Heart right ventricle (tissue), 16 donors: ENCODE results near the gene KIAA1671. TPM values are rescaled to one million over a fixed set of nuclear protein-coding genes. Genes with fewer than 3 reads are reported as not detected.
"Not testable (repeated sequence)": the region's sequence is repeated elsewhere in the genome, so short reads cannot be mapped to it uniquely, and the experiment has no call there.

Source experiments
- ATAC-seq, 8 donors: fragments of 200-7000 bp; cut with Tn5 transposase; one replicate each; pipeline ENCODE4 v1.9.1; 2020; ENCODE audit warnings: mild to moderate bottlenecking in 8 of 8, moderate library complexity in 8 of 8, moderate number of reproducible peaks in 1 of 8
- DNase-seq, 2 donors: peaks; one replicate each; pipeline ENCODE4 v3.0.0-alpha.2; 2020
- H3K27ac ChIP-seq, 10 donors: fragments of 200-600 bp; sonication (generic) in 2 of 10; one replicate each; pipeline versions ENCODE4 v1.5.0 to v1.8.0; 2020 to 2022; ENCODE audit warnings: mild to moderate bottlenecking in 3 of 10
- H3K27me3 ChIP-seq, 7 donors: fragments of 200-600 bp; one replicate each; pipeline ENCODE4 v1.8.0; 2021 to 2022; ENCODE audit warnings: mild to moderate bottlenecking in 2 of 7
- H3K36me3 ChIP-seq, 9 donors: fragments of 200-600 bp; sonication (generic) in 1 of 9; one replicate each; pipeline versions ENCODE4 v1.5.0 to v1.8.0; 2020 to 2022; ENCODE audit warnings: mild to moderate bottlenecking in 2 of 9
- H3K4me1 ChIP-seq, 9 donors: fragments of 200-600 bp; sonication (generic) in 1 of 9; one replicate each; pipeline versions ENCODE4 v1.5.0 to v1.8.0; 2020 to 2022; ENCODE audit warnings: mild to moderate bottlenecking in 4 of 9
- H3K4me3 ChIP-seq, 10 donors: fragments of 200-600 bp; sonication (generic) in 2 of 10; one replicate each; pipeline versions ENCODE4 v1.5.0 to v1.8.0; 2020 to 2022; ENCODE audit warnings: mild to moderate bottlenecking in 7 of 10, moderate library complexity in 2 of 10
- H3K9me3 ChIP-seq, 11 donors: fragments of 200-600 bp in 10 of 11; sonication (generic) in 2 of 11; one replicate each; pipeline versions ENCODE4 v1.5.0 to v1.8.0; 2013 to 2022; ENCODE audit warnings: mild to moderate bottlenecking in 2 of 11, control low read depth in 1 of 11, moderate library complexity in 1 of 11
- CTCF ChIP-seq, 9 donors: fragments of 200-600 bp; sonication (generic) in 2 of 9; IDR thresholded peaks; one replicate each; pipeline versions ENCODE4 v1.5.0 to v1.8.0; 2021 to 2022; ENCODE audit warnings: antibody characterized with exemption in 9 of 9, mild to moderate bottlenecking in 5 of 9, moderate library complexity in 1 of 9
- WGBS, 2 donors: extraction: QIAGEN DNeasy Blood & Tissue Kit; methylation state at CpG; one replicate each; pipeline ENCODE4 v1.1.7; 2013; ENCODE audit warnings: inconsistent platforms in 1 of 2; 5-methylcytosine and 5-hydroxymethylcytosine counted together
- intact Hi-C, 10 donors: fragments of 100-400 bp; cut with DNase I; formaldehyde crosslinking; loops; one replicate each; pipeline versions ENCODE4 v1.11.1 to v1.14.2; 2022
- long read RNA-seq, 3 donors: library from polyadenylated mRNA; unstranded; transcript quantifications; one replicate each; pipeline ENCODE4 v2.0.0, GENCODE V29; 2020 to 2021
- polyA plus RNA-seq, 2 donors: library from polyadenylated mRNA; stranded (reverse); fragments of 200-250 nt; gene quantifications; one replicate each; pipeline ENCODE4 v1.2.3, GENCODE V29; 2013
- total RNA-seq, 10 donors: library from RNA; stranded (reverse); fragmentation: NEBNext Ultra II Directional in 3 of 10; extraction: Animal tissue kit (Norgen Biotek cat#: 25700) in 3 of 10; gene quantifications; one replicate each; pipeline versions ENCODE4 v1.2.1 to v1.2.4, GENCODE V29; 2021 to 2023
- donor health status: Arrhythmogenic right ventricular cardiomyopathy.
- donor health status: ischemic (EF 13 %, LVEDD 7.1; RV severe dilation, severe dysfunction).
- donor health status: healthy with polysubstance abuse.
- donor health status: DM: no; HTN: yes; CAD: no.
- donor health status: DM: no; HTN: no; CAD: no.
- donor health status: ischemic (EF 25% LVEDD 6.9; RV normal size, moderate dysfunction).
- donor health status: ischemic (EF 25% LVEDD 5.7; RV mildly dilated, moderate dysfunction).
- donor health status: healthy.
- donor health status: DM: yes; HTN: yes; CAD: no.
- donor health status: Ischemic cardiomyopathy.
- donor health status: ischemic (EF 35%, LVEDD 5.7; RV mildly dilated, moderate dysfunction).
- donor health status: nonischemic (EF 11% LVEDD 7.7; RV severe dilation, severe dysfunction).
- donor health status: DM: yes; HTN: yes; CAD: no.
- donor health status: PGD.
- donor health status: ischemic (EF 29% LVEDD 5.4; RV normal size, mild dysfunction).
- donor health status: nonischemic (EF 23%, LVEDD 6.1; RV moderate dilation, normal function).

KIAA1671 gene
- total RNA-seq, result 10 to 100 TPM in 9 of 10 donors, 1 to 10 TPM in 1; 8.9 to 26.2 (median 14.0) TPM
- 1 to 10 TPM; 2.9 to 5.7 TPM for polyA plus RNA-seq
- long read RNA-seq, donor 1, partial matches to known transcripts, result 1 of 5 reads
- long read RNA-seq, donor 1, other reads (novel, unspliced or antisense), result 4 of 5 reads
- long read RNA-seq, donor 2, partial matches to known transcripts, result 2 of 10 reads
- long read RNA-seq, donor 2, other reads (novel, unspliced or antisense), result 8 of 10 reads
- long read RNA-seq, donor 3, partial matches to known transcripts, result 1 of 4 reads
- long read RNA-seq, donor 3, other reads (novel, unspliced or antisense), result 3 of 4 reads

GRCh38 chr22:24951942-24952836 is at the start of gene KIAA1671:
TSS of gene KIAA1671 (plus strand) at chr22:24952716. CDS start at chr22:25028000, 75,284 bp downstream.
- no peaks in the 10 kb centered on the region for H3K36me3 ChIP-seq
- intact Hi-C loops, result loop anchor here (1.0 to 5.0 kb wide), 7 partner anchors 35 to 99 kb away; no protein-coding TSS in a partner anchor
- peak within 1 kb of the TSS; percentile 34 to 94 (median 83) for H3K27ac ChIP-seq

GRCh38 chr22:24905909-24906308 is 46.6 kb upstream of the KIAA1671 start:
- Histone ChIP-seq H3K9me3 (peaks cover 0 to 29% (median 5%) of the 10 kb centered on the region in 11 donors), H3K27ac (no peak overlapping the region), H3K4me3 (no peak overlapping the region), H3K4me1 (no peaks in the 10 kb centered on the region), H3K36me3 (peaks cover 0 to 38% (median 14%) of the 10 kb centered on the region in 9 donors), H3K27me3 (no peaks in the 10 kb centered on the region)
- no peak for ATAC-seq
- intact Hi-C loops, result no loop called here
- no peak for DNase-seq
- no peak for TF ChIP-seq CTCF (IDR thresholded peaks at IDR 0.05)
- WGBS, 2 donors, result 93 to 96% methylated on average over 1 of the region's 1 CpG

More at GRCh38 chr22:24951942-24952836, at the start of gene KIAA1671:
- H3K27me3 ChIP-seq, result peaks cover 0 to 26% (median 0%) of the 10 kb centered on the region in 7 donors
- no peaks in the 10 kb centered on the region for H3K9me3 ChIP-seq
- WGBS, 2 donors, result 1 to 2% methylated on average over 59 to 71 of the region's 71 CpGs
- DNase-seq, result peak; percentile 84 to 91
- peaks cover 5 to 49% (median 19%) of the 10 kb centered on the region in 9 donors for H3K4me1 ChIP-seq
- peak in 8 of 9 donors; percentile 95 to 100 (median 99) for TF ChIP-seq CTCF (IDR thresholded peaks at IDR 0.05)
- H3K4me3 ChIP-seq, result peak within 1 kb of the TSS; percentile 56 to 98 (median 78)
- ATAC-seq, result peak; percentile 95 to 97 (median 96)

DNA sequence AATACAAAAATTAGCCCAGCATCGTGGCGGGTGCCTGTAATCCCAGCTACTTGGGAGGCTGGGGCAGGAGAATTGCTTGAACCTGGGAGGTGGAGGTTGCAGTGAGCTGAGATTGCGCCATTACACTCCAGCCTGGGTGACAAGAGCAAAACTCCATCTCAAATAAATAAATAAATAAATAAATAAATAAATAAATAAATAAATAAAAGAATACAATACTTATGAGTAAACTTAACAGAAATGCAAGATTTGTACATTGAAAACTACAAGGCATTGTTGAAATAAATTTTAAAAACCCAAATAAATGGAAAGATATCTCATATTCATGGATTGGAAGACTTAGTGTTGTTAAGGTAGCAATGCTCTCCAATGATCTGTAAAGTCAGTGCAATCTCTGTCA is 45.4 kb upstream of the KIAA1671 start:
- intact Hi-C loops, ATAC-seq, H3K27me3 ChIP-seq, H3K27ac ChIP-seq, H3K4me1 ChIP-seq, H3K4me3 ChIP-seq, DNase-seq: not testable (repeated sequence)
- Histone ChIP-seq H3K9me3 (peaks cover 0 to 29% (median 5%) of the 10 kb centered on the region in 11 donors), H3K36me3 (peaks cover 0 to 38% (median 14%) of the 10 kb centered on the region in 9 donors)
- WGBS, 2 donors, result 96 to 98% methylated on average over 3 of the region's 3 CpGs

- DNase-seq (no peak), ATAC-seq (no peak)
- no peaks in the 10 kb centered on the region for H3K9me3 ChIP-seq
- H3K27ac ChIP-seq, result no peak overlapping the region
- TF ChIP-seq CTCF (IDR thresholded peaks at IDR 0.05), result no peak
- peaks cover 0 to 50% (median 0%) of the 10 kb centered on the region in 9 donors for H3K36me3 ChIP-seq
- H3K4me1 ChIP-seq, result no peaks in the 10 kb centered on the region
- H3K27me3 ChIP-seq, result no peaks in the 10 kb centered on the region
- intact Hi-C loops, result no loop called here
- H3K4me3 ChIP-seq, result no peak overlapping the region
- WGBS, 2 donors, result 92 to 94% methylated on average over 4 of the region's 4 CpGs
Measured at GRCh38 chr22:24920029-24920428, 32.5 kb upstream of the KIAA1671 start.
